Choroid plexus epithelial cell (primary cell): ENCODE measurements around the gene ARHGAP26.
"Not testable (repeated sequence)": the region's sequence is repeated elsewhere in the genome, so short reads cannot be mapped to it uniquely, and the experiment has no call there.

Experiments used
- DNase-seq: peaks from one replicate; pipeline ENCODE4 v3.0.0-alpha.2; 2010; ENCODE audit warnings: low read depth
- H3K4me3 ChIP-seq: 2 replicates; pipeline ENCODE4 v1.5.1; 2011; ENCODE audit warnings: low read depth, mild to moderate bottlenecking, control low read depth, low read length, moderate library complexity
- CTCF ChIP-seq: conservative IDR thresholded peaks from 2 replicates; pipeline ENCODE4 v1.5.1; 2011; ENCODE audit warnings: low read depth, mild to moderate bottlenecking, control low read depth, inconsistent platforms, low read length, moderate library complexity

ARHGAP26 gene

GRCh38 chr5:142942901-142943300 lies 172.7 kb downstream of the ARHGAP26 start:
- TF ChIP-seq CTCF = no peak
- no peak for DNase-seq
- H3K4me3 ChIP-seq = no peak overlapping the region

- no peak overlapping the region for H3K4me3 ChIP-seq
- DNase-seq = no peak
- no peak for TF ChIP-seq CTCF
Observed at GRCh38 chr5:142944140-142944539, 174.0 kb downstream of the ARHGAP26 start.

DNA sequence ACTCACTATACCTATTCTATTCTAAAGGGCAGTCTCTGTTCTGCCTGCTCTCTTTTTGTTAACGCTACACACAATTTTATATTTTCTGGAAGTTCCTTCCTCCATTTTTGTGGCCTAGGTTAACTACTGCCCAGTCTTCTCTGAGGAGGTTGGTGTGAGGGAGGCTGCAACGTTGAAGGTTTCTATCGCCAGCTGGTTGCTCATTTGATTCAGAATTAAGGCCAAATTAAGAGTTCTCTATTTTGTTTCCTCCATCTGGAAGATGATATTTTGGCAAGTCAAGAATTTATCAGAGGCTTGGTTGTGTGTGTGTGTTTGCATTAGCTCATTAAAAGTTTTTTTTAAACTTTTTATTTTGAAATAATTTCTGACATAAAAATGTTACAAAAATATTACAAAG lies 175.1 kb downstream of the ARHGAP26 start:
- no peak for TF ChIP-seq CTCF
- H3K4me3 ChIP-seq = no peak overlapping the region
- DNase-seq = no peak

DNA sequence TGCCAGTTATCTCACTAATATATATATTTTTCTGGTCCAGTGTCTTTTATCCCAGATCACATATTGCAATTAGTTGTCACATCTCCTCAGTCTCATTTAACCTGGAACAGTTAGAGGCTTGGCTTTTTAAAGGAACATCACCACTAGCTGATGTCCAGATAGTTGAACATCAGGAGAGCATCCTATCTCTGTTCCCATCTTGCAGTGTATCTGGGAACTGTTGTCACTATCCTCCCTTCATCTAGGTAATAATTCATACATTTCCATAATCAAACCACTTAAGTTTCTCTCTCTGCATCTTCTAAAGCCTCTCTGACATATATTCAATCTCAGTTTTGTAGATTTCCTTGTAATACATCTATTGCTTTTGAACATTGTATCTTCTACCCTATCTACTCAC lies 175.7 kb downstream of the ARHGAP26 start:
- DNase-seq = no peak
- no peak overlapping the region for H3K4me3 ChIP-seq
- no peak for TF ChIP-seq CTCF

DNA sequence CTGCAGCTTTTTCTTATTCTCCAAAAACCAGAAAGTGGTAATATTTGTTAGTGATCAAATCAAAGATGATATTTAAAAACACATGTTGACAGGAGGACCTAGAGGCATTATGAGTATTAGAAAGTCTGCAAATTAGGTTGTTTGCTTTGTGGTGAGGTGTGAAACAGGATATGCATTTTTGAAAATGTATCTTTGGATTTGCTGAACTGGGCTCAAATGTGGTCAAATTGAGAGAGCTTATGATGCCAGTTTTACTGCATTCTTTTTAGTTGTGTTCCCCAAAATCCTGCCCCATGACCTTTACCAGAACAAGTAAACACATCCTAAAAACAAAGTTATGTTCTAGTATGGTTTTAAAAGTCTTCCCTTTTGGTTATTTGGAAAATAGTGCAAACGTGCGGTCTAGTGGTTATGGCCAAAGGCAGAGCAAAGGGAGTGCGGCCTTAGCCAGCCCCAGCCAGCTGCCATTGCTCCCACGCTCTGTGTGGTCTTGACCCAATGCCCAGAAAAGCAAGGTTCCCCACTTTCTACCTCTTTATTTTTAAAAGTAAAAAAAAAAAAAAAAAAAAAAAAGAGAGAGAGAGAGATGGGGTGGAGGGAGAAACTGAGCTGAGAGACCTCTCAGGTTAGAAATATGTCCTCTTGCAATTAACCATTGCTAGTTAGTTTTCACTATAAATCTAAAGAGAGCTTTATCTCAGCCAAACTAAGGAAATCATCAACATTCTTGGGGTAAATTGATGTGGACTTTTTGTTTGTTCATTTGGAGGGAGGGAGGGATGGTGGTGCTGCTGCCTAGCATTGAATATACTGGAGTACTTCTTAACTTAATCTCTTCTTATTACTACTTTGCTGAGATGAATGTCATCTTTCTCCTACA lies 176.6 kb downstream of the ARHGAP26 start:
- DNase-seq = no peak
- no peak overlapping the region for H3K4me3 ChIP-seq
- no peak for TF ChIP-seq CTCF

DNA sequence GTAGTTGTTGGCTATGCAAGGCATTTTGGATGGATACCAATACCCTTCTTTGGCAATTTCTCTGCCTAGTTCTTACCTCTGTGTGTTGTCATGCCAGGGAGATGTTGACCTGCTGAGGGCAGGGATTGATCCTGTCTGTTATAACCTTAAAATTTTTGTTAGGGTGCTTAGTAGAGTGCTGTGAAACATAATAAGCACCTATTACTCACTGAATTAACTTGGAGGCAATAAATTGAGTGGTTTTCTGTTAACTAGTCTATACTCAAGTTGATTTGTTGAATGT lies 177.2 kb downstream of the ARHGAP26 start:
- no peak for TF ChIP-seq CTCF
- DNase-seq = no peak
- no peak overlapping the region for H3K4me3 ChIP-seq

DNA sequence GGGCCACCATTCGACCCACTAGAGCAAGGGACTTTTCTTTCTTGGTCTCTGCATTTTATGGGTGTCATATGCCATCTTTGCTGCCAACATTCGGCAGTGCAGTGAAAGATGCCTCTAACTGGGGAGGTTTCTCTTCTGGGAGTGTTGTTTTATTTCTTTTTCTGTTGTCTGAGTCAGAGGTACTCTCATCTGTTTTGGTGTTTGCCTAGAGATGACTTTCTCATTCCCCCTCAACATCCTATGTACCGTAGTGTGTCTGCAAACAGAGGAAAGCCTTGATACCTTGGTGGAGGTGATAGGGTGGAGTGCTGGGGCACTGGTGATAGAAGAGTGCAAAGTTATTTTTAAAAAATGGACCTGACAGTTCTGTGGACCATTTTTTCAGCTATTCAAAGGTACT lies 182.1 kb downstream of the ARHGAP26 start:
- no peak for DNase-seq
- no peak for TF ChIP-seq CTCF

DNA sequence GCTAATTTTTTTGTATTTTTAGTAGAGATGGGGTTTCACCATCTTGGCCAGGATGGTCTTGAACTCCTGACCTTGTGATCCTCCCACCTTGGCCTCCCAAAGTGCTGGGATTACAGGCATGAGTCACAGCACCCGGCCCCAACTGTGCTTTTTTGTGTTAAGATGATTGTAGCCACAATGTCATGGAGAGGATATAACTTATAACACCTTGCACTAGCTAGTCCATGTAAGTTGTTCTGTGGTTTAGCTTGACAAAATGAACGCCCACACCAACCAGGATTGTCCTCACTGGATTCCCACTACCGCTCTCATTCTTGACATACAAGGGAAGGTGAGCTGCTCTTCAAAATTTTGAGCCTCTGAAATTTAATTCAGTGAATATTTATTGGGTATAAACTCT lies 182.7 kb downstream of the ARHGAP26 start:
- not testable (repeated sequence) for H3K4me3 ChIP-seq

More for the DNA sequence above, 182.1 kb downstream of the ARHGAP26 start:
- H3K4me3 ChIP-seq = no peak overlapping the region

More for the DNA sequence above, 182.7 kb downstream of the ARHGAP26 start:
- not testable (repeated sequence) for DNase-seq
